AG04449 (cell line): ENCODE measurements around the gene MAP3K5.

ENCODE experiments used
- CTCF ChIA-PET: fragments of 350-600 bp; formaldehyde crosslinking; extraction: SDS; loops from one replicate; lab custom pipeline; 2021; ENCODE audit warnings: antibody characterized with exemption; lab: Yijun Ruan, JAX
- POLR2A ChIA-PET: fragments of 400-600, 350-600 bp; formaldehyde crosslinking; extraction: SDS; loops from one replicate; lab custom pipeline; 2020; ENCODE audit warnings: antibody characterized with exemption, inconsistent platforms; lab: Yijun Ruan, JAX
- DNase-seq: peaks from one replicate; pipeline ENCODE4 v3.0.0-alpha.2; 2010; ENCODE audit warnings: low read depth, low spot score
- H3K4me3 ChIP-seq: 2 replicates; pipeline ENCODE4 v1.5.1; 2011; ENCODE audit warnings: low read depth, mild to moderate bottlenecking, control low read depth, low read length
- CTCF ChIP-seq: IDR thresholded peaks from one replicate; pipeline ENCODE4 v1.5.1; 2011; ENCODE audit warnings: mild to moderate bottlenecking, moderate library complexity, low read length, control low read depth, inconsistent platforms; ENCODE audit not compliant: insufficient read depth; ENCODE audit errors: missing control alignments

Gene MAP3K5

GRCh38 chr6:136541395-136541794 is 250.9 kb downstream of the MAP3K5 start:
- CTCF ChIA-PET, result interaction anchor here (1.3 kb wide), 1 partner anchor 9 kb away, joined by 3 read pairs; the partner anchor contains the start of gene MAP7
- TF ChIP-seq CTCF, result no peak

GRCh38 chr6:136539967-136540652 is 252.2 kb downstream of the MAP3K5 start:
- no peak overlapping the region for H3K4me3 ChIP-seq
- POLR2A ChIA-PET, result no interaction called here
- CTCF ChIA-PET, result interaction anchor here (1.2 kb wide), 1 partner anchor 252 kb away, joined by 3 read pairs; the partner anchor contains the start of gene MAP3K5
- no peak for TF ChIP-seq CTCF
- DNase-seq, result no peak

More at GRCh38 chr6:136541395-136541794, 250.9 kb downstream of the MAP3K5 start:
- POLR2A ChIA-PET, result no interaction called here
- DNase-seq, result no peak
- no peak overlapping the region for H3K4me3 ChIP-seq

GRCh38 chr6:136538836-136539235 is 253.4 kb downstream of the MAP3K5 start:
- ChIA-PET CTCF (interaction anchor here (0.9 to 1.2 kb wide), 3 partner anchors 9 to 253 kb away, joined by 3 to 4 read pairs (median 3); partner anchors contain the start of gene MAP3K5), POLR2A (no interaction called here)
- H3K4me3 ChIP-seq, result no peak overlapping the region
- DNase-seq, result no peak
- no peak for TF ChIP-seq CTCF

GRCh38 chr6:136535880-136536650 is 256.2 kb downstream of the MAP3K5 start:
- TF ChIP-seq CTCF, result no peak
- ChIA-PET CTCF (interaction anchor here (0.9 to 1.0 kb wide), 2 partner anchors 14 to 152 kb away, joined by 3 read pairs; partner anchors contain the start of gene MAP7), POLR2A (no interaction called here)
- H3K4me3 ChIP-seq, result no peak overlapping the region
- no peak for DNase-seq

GRCh38 chr6:136535017-136535765 is 257.1 kb downstream of the MAP3K5 start:
- no peak for TF ChIP-seq CTCF
- no peak overlapping the region for H3K4me3 ChIP-seq
- no peak for DNase-seq
- CTCF ChIA-PET, result interaction anchor here (0.9 kb wide), 1 partner anchor 151 kb away, joined by 3 read pairs; no protein-coding TSS in a partner anchor
- POLR2A ChIA-PET, result no interaction called here

- CTCF ChIA-PET, result no interaction called here
- H3K4me3 ChIP-seq, result no peak overlapping the region
- POLR2A ChIA-PET, result no interaction called here
- TF ChIP-seq CTCF, result no peak
- no peak for DNase-seq
Observed at GRCh38 chr6:136534268-136534667, 258.0 kb downstream of the MAP3K5 start.
